ENCODE measurements around the gene TOMM7. TPM values are rescaled to one million over a fixed set of nuclear protein-coding genes. Genes with fewer than 3 reads are reported as not detected.

Gene TOMM7
- total RNA-seq, 1 donor from 2014 or later: 376 TPM

DNA sequence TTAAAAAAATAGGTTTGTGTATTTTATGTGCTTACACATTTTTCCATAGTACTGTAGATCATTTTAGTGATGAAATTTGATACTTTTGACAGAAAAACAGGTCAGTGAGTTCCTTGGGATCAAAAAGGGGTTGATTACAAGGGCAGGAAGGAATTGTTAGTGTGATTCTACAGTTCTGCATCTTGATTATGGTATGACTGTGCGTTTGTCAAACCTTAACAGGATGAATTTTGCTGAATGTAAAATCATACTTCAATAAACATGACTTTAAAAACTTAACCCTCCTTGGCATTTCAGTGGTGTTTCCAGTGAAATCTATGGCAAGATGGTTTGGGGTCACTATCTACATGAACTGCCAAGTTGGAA is 35.6 kb upstream of the TOMM7 start:
- DNase-seq (no peak), ATAC-seq (no peak)
- peaks cover 25% of the 10 kb centered on the region for H3K4me1 ChIP-seq
- H3K27ac ChIP-seq: no peak overlapping the region
- no peaks in the 10 kb centered on the region for H3K9me3 ChIP-seq
- H3K27me3 ChIP-seq (ENCODE audit: low read depth): no peaks in the 10 kb centered on the region
- intact Hi-C loops (cut with DNase I): loop anchor here (10.0 kb wide), 1 partner anchor 197 kb away; no protein-coding TSS in a partner anchor
- no peak overlapping the region for H3K4me3 ChIP-seq
- TF ChIP-seq, protein P1, sequence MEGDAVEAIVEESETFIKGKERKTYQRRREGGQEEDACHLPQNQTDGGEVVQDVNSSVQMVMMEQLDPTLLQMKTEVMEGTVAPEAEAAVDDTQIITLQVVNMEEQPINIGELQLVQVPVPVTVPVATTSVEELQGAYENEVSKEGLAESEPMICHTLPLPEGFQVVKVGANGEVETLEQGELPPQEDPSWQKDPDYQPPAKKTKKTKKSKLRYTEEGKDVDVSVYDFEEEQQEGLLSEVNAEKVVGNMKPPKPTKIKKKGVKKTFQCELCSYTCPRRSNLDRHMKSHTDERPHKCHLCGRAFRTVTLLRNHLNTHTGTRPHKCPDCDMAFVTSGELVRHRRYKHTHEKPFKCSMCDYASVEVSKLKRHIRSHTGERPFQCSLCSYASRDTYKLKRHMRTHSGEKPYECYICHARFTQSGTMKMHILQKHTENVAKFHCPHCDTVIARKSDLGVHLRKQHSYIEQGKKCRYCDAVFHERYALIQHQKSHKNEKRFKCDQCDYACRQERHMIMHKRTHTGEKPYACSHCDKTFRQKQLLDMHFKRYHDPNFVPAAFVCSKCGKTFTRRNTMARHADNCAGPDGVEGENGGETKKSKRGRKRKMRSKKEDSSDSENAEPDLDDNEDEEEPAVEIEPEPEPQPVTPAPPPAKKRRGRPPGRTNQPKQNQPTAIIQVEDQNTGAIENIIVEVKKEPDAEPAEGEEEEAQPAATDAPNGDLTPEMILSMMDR (IDR thresholded peaks at IDR 0.05): no peak
- no peaks in the 10 kb centered on the region for H3K36me3 ChIP-seq

DNA sequence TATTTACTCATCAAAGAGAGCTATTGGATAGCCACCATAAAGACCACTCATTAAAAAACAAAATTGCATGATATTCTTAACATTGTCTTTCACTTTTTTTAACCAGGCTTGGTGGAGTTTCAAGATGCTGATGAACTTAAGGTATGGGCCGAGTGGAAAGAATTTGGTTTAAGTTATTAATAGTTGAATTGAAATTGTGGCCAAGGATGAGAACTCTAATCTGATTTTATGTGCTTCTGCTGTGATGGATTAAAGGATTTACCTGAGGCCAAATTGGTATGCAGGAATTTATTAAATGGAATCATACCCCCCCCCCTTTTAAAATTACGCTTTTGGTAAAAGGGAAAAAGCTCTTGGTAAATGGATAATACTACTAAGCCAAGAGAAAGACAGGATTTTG is 33.8 kb upstream of the TOMM7 start:
- H3K4me3 ChIP-seq: no peak overlapping the region
- ATAC-seq: no peak
- TF ChIP-seq, protein P1 (IDR thresholded peaks at IDR 0.05): no peak
- H3K27ac ChIP-seq: no peak overlapping the region
- H3K36me3 ChIP-seq: no peaks in the 10 kb centered on the region
- no peaks in the 10 kb centered on the region for H3K27me3 ChIP-seq (ENCODE audit: low read depth)
- DNase-seq: no peak
- H3K4me1 ChIP-seq: peaks cover 25% of the 10 kb centered on the region
- intact Hi-C loops (cut with DNase I): loop anchor here (10.0 kb wide), 1 partner anchor 198 kb away; no protein-coding TSS in a partner anchor
- H3K9me3 ChIP-seq: no peaks in the 10 kb centered on the region

- H3K4me3 ChIP-seq: peak overlapping the region; percentile 72
- H3K9me3 ChIP-seq: no peaks in the 10 kb centered on the region
- no peaks in the 10 kb centered on the region for H3K27me3 ChIP-seq (ENCODE audit: low read depth)
- TF ChIP-seq, protein P1 (IDR thresholded peaks at IDR 0.05): no peak
- H3K27ac ChIP-seq: peak overlapping the region; percentile 89
- peaks cover 21% of the 10 kb centered on the region for H3K4me1 ChIP-seq
- intact Hi-C loops (cut with DNase I): loop anchor here (10.0 kb wide), 1 partner anchor 200 kb away; no protein-coding TSS in a partner anchor
- ATAC-seq (no peak), DNase-seq (no peak)
- no peaks in the 10 kb centered on the region for H3K36me3 ChIP-seq
Measured at GRCh38 chr7:22855049-22855392, 32.4 kb upstream of the TOMM7 start.

DNA sequence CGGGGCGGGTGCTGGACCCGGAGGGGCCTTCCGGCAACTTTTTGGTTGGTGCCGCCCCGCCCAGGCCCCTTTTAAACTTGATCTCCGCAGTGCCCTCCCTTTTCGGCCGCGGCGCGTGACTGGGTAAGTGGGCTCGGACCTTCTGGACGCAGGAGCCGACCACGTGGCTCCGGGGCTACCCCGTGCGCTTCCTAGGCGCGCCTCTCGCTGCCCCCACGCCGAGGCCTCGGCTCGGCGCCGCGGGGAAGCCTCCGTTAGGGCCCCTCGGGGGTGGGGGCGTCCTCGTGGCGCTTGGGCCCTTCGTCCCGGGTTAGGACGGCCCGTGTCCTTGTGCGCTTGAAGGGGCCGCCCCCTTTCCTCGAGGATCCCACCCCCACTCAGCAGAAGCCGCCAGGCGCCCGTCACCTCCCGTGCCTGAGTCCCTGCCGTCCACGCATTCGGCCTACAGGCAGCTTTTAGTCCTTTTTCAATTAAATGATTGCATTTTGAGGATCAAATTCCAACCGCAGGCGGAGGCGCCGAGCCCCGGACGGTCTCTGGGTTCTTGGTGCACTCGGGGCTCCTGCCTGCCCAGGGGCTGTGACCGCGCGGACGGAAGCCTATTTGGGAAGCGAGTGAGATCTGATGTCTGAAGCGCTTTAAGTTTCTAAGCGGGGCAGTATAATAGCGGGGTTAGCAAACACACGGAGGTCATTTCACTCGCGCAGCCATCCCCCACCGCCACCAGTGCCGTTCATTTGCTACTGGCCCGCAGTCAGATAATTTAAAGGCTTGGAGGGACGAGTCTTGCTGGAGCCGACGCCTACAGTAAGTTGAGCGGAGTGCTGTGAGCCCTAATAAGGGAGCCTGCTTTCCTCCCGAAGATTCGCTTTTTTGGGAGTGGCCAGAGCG is 31.8 kb upstream of the TOMM7 start:
- intact Hi-C loops (cut with DNase I): loop anchor here (10.0 kb wide), 1 partner anchor 200 kb away; no protein-coding TSS in a partner anchor
- ATAC-seq: peak; percentile 93 to 96

DNA sequence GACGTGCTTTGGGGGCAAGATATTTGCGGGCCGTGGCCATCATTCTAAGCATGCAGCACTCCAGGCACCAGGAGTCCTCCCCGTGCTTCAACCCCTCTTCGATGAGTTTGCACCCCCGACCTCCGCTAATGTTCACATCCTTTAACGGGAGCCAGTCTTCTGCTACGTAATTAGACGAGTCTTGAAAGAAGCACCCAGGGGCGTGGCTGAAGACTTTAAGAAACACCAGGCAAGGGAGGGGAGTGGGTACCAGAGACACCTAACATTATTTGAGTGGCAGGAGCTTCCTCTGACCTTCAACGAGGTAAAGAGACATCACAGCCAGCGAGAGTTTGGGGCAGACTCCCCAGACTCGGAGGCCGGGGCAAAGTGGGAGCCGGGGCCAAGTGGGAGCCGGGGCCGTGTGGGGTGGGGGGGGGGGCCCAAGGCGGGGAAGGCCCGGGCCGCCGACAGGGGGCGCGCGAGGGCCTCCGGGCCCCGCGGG is 31.1 kb upstream of the TOMM7 start:
- TF ChIP-seq, protein P1 (IDR thresholded peaks at IDR 0.05): no peak
- DNase-seq: no peak

More for the DNA sequence above, 31.8 kb upstream of the TOMM7 start:
- Histone ChIP-seq H3K9me3 (no peaks in the 10 kb centered on the region), H3K27me3 (ENCODE audit: low read depth) (no peaks in the 10 kb centered on the region), H3K27ac (peak overlapping the region; percentile 89), H3K4me3 (peak overlapping the region; percentile 72), H3K4me1 (peaks cover 16% of the 10 kb centered on the region), H3K36me3 (no peaks in the 10 kb centered on the region)
- peak; percentile 94 for DNase-seq
- TF ChIP-seq, protein P1 (IDR thresholded peaks at IDR 0.05): peak; percentile 85

More for the DNA sequence above, 31.1 kb upstream of the TOMM7 start:
- Histone ChIP-seq H3K27ac (peak overlapping the region; percentile 89), H3K27me3 (ENCODE audit: low read depth) (no peaks in the 10 kb centered on the region), H3K36me3 (no peaks in the 10 kb centered on the region), H3K4me1 (peaks cover 13% of the 10 kb centered on the region), H3K9me3 (no peaks in the 10 kb centered on the region), H3K4me3 (peak overlapping the region; percentile 72)
- peak; percentile 3 to 11 for ATAC-seq
- intact Hi-C loops (cut with DNase I): loop anchor here (10.0 kb wide), 1 partner anchor 201 kb away; no protein-coding TSS in a partner anchor
